HG02970 (cell line): ENCODE results near the gene USP37.

Source experiments
- ATAC-seq: cut with Tn5 transposase; IDR thresholded peaks from one replicate; pipeline ENCODE4 v1.9.1; 2021; ENCODE audit warnings: mild to moderate bottlenecking, moderate library complexity, moderate number of reproducible peaks; ENCODE audit not compliant: unreplicated experiment, low FRiP score

Gene USP37

DNA sequence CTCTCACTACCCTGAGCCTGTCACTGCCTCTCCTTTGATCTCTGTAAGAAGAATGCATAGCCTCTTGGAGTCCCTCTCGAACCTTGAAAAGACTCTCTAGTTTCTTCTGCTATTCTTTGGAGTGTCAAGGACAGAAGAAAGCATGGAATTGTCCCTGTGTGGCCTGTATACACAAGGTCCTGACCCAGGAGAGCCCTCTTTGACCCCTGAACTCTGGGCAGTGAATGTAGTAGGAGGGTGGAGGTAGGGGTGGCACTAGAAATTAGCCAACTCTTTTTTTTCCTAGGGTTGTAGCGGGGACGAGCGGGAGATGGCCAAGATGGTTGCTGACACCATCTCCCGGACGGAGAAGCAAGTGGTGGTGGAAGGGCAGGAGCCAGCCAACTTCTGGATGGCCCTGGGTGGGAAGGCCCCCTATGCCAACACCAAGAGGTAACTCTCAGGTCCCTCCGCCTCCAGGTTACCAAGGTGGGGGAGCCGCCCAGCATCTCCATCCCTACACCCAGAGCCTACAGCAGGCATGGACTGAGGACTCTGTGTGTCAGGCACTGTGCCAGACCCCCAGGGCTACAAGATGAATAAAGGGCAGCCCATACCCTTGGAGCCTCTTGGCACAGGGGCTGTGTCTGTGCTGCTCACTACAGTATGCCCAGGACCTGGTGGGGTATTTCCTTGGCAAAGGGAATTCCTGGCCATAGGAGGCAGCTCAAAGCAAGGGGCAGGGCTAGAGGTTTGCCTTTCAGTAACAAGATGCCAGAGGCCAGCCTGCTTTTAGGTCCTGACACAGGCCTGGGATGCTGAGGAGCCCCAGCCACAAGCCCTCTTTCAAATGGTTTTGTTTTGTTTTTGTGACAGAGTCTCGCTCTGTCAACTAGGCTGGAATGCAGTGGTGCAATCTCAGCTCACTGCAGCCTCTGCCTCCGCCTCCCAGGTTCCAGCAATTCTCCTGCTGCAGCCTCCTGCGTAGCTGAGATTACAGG, 132.9 kb downstream of the USP37 start:
- no peak for ATAC-seq

DNA sequence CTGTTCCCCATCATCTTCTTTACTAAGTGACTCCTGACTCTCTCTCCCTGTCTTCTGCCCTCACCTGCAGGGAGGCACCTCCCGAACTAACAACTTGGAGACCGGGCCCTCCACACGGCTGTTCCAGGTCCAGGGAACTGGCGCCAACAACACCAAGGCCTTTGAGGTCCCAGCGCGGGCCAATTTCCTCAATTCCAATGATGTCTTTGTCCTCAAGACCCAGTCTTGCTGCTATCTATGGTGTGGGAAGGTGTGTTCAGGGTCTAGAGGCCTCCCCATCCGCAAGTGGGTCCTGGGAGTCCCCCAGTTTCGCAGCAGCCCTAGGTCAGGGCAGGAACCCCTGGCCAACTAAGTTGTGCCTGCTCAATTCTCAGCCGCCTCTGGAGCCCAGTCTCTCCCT, 133.7 kb downstream of the USP37 start:
- no peak for ATAC-seq

DNA sequence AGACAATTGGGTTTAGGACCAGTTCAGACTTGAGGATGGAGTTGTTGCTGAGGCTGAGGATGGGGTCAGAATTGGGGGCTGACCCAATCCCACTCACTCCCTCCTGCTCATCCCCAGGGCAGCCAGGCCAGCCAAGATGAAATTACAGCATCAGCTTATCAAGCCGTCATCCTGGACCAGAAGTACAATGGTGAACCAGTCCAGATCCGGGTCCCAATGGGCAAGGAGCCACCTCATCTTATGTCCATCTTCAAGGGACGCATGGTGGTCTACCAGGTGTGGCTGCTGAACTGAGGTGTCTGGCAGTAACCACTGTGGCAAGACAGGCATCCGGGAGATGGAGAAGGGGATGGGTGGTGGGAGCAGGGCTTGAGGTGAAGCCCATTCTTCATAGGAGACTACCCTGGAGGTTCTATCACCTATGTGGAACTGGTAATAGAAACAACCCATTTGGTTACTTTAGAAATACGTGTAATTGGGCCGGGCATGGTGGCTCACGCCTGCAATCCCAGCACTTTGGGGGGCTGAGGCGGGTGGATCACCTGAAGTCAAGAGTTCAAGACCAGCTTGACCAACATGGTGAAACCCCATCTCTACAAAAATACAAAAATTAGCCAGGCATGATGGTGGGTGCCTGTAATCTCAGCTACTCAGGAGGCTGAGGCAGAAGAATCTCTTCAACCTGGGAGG, 135.3 kb downstream of the USP37 start:
- ATAC-seq = no peak

DNA sequence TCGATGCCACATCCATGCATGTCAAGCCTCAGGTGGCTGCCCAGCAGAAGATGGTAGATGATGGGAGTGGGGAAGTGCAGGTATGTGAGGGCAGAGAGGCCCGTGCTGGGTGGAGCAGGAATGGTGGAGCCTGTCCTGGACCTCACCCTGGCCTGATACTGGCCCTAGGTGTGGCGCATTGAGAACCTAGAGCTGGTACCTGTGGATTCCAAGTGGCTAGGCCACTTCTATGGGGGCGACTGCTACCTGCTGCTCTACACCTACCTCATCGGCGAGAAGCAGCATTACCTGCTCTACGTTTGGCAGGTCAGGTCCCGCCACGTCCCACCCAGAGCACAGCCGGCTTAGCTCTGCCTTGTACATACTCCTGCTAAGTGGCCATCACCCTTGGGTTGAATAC, 136.3 kb downstream of the USP37 start:
- ATAC-seq = no peak

DNA sequence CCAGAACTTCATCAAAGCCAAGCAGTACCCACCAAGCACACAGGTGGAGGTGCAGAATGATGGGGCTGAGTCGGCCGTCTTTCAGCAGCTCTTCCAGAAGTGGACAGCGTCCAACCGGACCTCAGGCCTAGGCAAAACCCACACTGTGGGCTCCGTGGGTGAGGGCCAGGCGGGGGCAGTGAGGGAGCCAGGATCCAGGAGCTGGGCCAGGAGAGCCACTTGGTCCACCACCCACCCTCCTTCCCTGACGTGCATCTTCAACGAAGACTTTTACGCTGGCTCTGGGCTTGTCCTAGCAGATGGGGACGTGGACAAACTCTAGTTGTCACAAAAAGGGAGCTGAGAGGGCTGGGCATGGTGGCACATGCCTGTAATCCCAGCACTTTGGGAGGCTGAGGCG, 137.4 kb downstream of the USP37 start:
- no peak for ATAC-seq

DNA sequence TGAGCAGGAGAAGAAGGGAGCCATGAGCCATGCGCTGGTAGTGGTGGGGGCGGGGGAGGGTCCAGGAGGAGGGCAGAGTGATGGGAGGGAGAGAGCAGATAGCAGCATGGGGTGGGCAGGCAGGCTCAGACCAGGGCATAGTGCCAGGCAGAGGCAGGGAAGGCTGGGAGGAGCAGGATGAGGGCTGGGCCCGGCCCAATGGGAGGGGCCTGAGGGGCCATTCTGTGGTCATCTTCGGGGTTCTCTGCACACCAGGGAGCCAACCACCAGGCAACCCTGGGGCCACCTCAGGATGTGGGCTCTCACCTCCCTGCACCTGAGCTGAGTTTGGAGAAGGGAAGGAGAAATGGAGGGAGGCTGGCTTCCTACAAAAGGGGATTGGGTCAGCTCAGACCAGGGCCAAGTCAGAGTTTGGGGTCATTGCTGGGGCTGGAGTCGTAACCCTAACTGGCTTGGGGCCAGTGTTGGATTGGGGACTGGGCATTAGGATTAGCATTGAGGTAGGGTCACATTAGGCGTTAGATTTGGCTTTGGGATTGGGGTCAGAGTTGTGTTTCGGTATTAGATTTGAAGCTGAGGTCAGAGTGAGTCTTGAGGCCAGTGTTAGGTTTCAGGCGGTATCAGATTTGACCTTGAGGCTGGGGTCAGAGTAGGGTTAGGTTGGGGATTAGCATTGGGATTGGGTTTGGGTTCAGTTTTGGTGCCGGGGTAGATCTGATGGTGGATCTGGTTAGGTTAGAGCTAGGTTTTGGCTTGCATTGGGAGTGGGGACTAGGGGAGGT, 138.0 kb downstream of the USP37 start:
- ATAC-seq = no peak

DNA sequence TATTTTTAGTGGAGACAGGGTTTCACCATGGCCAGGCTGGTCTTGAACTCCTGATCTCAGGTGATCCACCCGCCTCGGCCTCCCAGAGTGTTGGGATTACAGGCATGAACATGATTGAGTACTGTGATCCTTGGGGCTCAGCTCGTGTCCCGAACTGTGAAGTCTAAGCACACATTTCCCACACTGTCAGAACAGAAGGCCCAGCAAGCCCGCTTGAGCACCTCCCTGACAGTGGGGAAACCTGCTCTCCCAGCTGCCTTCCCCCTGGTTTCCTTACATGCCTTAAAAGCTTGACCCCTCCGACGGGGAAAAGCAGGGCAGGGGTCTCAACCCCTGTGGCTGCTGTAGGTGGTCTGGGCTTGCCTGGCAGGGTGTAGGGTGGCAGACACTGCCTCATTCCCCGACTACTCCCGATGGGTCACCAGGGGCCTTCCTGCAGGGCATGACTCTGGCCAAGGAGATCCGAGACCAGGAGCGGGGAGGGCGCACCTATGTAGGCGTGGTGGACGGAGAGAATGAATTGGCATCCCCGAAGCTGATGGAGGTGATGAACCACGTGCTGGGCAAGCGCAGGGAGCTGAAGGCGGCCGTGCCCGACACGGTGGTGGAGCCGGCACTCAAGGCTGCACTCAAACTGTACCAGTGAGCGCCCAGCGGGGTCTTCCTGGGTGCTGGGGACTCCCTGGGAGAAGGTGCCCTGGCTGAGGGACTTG, 139.1 kb downstream of the USP37 start:
- no peak for ATAC-seq

DNA sequence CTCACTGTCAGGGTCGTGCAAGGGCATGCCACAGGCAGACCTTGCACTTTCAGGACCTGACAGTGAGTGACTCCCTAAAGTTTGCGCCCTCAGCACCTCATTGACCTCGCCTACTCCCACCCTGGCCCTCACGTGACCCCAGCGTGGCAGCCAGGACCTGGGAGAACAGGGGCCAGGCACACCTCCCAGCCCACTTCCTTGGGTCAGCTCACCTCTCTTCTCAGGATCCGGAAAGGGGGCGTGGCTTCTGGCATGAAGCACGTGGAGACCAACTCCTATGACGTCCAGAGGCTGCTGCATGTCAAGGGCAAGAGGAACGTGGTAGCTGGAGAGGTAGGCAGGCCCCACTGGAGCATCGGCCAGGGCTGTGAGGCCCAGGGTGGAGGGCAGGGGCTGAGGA, 140.4 kb downstream of the USP37 start:
- no peak for ATAC-seq

DNA sequence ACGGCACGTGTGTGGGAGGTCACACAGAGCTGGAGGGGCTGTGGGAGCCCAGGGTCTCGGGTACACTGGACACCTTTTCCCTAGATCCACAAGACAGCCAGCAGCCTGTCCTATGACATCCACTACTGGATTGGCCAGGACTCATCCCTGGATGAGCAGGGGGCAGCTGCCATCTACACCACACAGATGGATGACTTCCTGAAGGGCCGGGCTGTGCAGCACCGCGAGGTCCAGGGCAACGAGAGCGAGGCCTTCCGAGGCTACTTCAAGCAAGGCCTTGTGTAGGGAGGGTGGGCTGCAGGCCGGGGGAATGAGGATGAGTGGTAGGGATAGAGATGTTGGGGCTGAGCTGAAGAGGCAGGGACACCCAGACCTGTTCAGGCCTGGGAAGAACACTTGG, 142.6 kb downstream of the USP37 start:
- no peak for ATAC-seq

DNA sequence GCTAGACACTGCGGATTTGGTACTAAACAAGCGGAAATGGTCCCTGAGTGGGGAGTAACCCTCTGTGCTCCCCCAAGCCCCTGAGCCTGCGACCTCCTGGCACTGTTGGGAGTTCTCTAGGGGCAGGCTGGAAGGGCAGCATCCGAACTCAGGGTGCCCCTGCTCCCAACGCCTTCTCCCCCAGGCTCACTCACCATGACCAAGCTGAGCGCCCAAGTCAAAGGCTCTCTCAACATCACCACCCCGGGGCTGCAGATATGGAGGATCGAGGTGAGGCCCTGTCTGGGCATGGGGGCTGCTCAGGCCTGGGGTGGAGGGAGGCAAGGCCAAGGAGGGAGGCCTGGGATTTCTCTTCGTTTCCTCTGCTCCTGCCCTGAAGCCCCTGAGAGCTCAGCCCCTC, 144.6 kb downstream of the USP37 start:
- ATAC-seq = no peak

DNA sequence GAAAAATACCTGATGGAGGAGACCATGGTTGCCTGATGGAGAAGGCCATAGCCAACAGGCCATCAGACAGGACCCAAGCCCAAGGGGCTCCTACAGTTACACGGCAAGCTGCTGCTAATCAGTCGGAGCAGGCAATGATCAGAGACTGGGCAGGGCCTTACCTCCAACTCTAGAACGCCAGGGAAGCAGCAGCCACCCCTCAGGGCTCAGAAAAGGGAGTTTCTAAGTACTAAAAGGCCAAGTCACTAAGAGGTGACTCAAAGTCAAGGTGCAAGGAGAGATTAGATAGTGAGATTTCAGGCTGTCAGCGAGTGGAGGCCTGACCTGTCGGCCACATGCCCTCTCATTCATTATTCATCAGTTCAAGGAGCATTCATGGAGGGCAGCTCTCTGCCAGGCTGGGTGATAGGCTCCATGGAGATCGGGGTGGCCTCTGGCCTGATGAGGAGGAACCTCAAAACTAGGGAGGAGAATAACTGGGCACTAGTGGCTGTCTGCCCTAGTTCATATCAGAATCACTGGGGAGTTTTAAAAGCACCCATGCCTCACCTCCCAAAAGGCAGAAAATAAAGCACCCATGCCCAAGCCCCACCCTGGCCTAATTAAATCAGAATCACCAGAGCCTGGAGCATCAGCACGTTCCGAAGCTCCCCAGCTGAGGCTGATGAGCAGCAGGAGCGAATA, 145.6 kb downstream of the USP37 start:
- no peak for ATAC-seq

DNA sequence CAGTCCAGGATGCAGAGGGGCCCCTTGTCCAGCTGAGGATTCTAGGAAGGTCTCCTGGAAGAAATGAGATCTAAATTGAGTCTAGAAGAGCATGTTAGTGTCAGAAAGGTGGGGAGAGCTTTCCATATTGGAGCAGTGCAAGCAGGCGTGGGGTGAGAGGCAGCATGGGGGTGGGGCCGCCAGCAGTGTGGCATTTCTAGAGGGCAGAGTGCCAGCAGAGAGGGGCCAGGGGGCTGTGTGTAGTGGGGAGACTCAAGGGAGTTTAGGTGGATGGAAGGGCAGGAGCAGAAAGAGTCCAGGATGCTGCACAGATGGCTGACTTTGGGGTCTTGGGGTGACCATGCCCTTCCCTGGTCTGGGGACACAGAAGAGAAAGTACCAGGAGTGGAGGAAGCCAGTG, 147.1 kb downstream of the USP37 start:
- no peak for ATAC-seq

DNA sequence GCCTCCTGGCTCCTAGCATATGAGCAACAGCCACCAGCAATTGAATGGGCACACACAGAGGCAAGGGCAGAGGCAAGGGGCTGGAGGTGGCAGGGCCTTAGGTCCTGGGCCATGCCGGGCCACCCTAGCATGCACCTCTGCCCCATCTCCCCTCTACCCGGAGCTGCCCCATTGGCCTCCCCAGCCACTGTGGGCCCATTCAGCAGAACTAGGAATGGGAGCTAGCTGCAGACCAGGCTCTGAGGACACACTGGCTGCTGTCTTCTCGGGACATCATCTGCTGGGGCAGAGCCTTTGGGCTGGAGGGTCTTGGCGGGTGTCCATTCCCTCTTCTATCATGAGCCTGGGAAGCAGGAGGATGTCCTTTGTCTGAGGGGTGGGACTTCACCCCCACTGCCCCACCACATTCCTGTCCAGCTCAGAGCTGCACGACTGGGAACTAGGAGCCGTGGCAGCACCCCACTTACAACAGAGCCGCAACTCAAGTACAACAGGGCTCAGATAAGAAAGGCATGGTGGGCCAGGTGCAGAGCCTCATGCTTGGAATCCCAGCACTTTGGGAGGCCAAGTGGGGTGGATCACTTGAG, 148.4 kb downstream of the USP37 start:
- no peak for ATAC-seq

DNA sequence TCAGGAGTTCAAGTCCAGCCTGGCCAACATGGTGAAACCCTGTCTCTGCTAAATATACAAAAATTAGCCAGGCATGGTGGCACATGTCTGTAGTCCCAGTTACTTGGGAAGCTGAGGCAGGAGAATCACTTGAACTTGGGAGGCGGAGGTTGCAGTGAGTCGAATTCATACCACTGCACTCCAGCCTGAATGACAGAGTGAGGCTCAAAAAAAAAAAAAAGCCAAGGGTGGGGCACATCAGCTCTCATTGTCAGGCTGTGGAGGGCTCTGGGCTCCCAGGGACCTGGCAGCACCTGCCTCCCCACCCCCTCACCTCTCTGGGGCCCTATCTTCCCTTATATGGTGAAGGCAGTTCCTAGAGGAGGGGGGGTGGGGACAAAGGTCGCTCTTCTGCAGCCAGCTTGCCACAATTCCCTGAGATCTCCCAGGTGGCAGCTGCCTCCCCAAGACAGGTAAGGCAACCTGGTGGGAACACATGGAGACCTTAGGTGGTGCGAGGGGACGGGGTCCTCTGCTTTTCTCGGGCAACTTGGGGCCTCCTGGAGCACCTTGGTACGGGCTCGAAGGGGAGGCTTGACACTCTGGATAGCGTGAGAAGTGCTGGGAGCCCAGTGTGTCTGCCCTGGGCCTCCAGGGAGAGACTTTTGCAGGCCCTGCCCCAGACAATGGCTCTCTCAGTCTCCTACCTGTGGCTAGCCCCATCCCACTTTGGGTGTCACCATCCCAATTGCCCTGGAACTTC, 149.3 kb downstream of the USP37 start, which contains the start of gene VIL1:
VIL1 (plus strand) TSS at position 407 of the 742 bp plus-strand sequence. CDS start 4,656 bp downstream, outside the sequence.
- ATAC-seq = no peak

DNA sequence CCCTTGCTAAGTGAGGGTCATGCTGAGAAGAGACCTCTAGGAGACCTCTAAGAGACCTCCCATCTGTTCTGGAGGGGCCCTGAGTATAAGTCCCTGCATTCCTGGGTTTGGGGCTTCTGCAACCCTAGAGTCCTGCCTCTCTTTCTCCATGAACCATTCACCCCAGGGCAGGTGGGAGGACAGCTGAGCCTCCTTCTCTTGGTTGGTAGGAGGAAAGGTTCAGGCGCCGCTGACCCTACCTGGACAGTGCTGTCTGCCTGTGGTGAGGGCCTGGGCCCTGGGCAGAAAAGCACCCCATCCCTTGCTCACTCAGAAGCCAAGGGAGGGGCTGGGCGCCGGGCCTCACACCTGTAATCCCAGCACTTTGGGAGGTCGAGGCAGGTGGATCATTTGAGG, 149.8 kb downstream of the USP37 start:
- no peak for ATAC-seq

DNA sequence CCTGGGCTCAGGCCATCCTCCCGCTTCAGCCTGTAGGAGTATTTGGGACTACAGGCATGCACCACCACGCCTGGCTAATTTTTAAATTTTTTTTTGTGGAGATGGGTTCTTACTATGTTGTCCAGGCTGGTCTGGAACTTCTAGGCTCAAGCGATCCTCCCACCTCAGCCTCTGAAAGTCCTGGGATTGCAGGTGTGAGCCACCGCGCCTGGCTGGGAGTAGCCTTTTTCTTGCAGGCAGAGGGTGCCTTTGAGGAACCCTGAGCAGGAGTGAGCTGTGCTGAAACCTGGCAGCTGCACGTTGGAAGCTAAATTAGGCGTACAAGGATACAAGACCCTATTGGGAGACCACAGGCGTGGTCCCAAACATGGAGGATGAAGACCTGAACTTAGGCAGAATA, 160.4 kb downstream of the USP37 start:
- no peak for ATAC-seq

DNA sequence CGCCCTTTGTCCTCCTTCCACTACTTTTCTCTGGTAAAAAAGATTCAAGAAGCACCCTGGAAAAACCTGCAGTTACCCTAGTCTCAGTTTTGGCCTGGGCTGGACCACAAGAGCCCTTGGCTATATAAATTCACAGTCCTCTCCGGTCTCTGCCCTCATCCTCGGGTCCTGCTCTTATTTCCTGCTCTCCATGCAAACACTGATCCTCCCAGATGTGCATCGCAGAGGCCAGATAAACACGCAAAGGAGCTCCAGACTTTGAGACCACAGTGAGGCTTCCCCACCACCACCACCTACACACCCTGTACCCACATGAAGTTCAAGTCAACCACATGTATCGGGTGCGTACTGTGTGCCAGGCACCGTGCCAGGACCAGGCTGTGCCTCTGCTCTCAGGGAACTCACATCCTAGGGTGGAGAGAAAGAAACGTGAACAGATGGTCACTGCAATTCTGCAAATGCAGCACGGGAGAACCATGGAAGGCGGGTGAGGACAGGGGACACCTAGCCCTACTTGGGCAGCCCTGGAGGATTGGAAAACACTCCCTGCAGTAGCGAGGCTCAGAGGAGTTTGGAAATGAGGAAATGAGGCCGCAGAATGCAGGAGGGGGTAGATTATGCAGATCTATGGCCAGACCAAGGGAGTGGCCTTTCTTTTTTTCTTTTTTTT, 161.1 kb downstream of the USP37 start:
- no peak for ATAC-seq
